ENCODE data around the gene ADARB2.
"Not testable (repeated sequence)": the region's sequence is repeated elsewhere in the genome, so short reads cannot be mapped to it uniquely, and the experiment has no call there.

The ADARB2 gene

GRCh38 chr10:1539216-1539615, 198.1 kb downstream of the ADARB2 start:
- no peak overlapping the region for H3K4me2 ChIP-seq

GRCh38 chr10:1538531-1539061, 198.7 kb downstream of the ADARB2 start:
- no peak overlapping the region for H3K4me3 ChIP-seq (IDR thresholded peaks at IDR 0.05; ENCODE audit: insufficient read depth, low read depth, low read length)
- H4K20me1 ChIP-seq (ENCODE audit: insufficient read depth), result no peaks in the 10 kb centered on the region
- no peak overlapping the region for H2AFZ ChIP-seq (ENCODE audit: low read depth)
- H3K27me3 ChIP-seq (ENCODE audit: insufficient read depth, low read depth), result no peaks in the 10 kb centered on the region
- no peak overlapping the region for H3K9ac ChIP-seq
- H3K36me3 ChIP-seq (ENCODE audit: insufficient read depth), result no peaks in the 10 kb centered on the region
- no peak overlapping the region for H3K27ac ChIP-seq
- no peaks in the 10 kb centered on the region for H3K79me2 ChIP-seq (ENCODE audit: insufficient read depth, low read depth)
- H3K4me1 ChIP-seq (ENCODE audit: low read depth, poor library complexity, severe bottlenecking), result no peaks in the 10 kb centered on the region
- no peak for TF ChIP-seq CTCF (conservative IDR thresholded peaks at IDR 0.05; ENCODE audit: low read depth, low read length)
- H3K4me2 ChIP-seq, result no peak overlapping the region

More at GRCh38 chr10:1539216-1539615, 198.1 kb downstream of the ADARB2 start:
- no peaks in the 10 kb centered on the region for H3K36me3 ChIP-seq (ENCODE audit: insufficient read depth)
- no peak overlapping the region for H2AFZ ChIP-seq (ENCODE audit: low read depth)
- no peaks in the 10 kb centered on the region for H4K20me1 ChIP-seq (ENCODE audit: insufficient read depth)
- no peak overlapping the region for H3K4me3 ChIP-seq (IDR thresholded peaks at IDR 0.05; ENCODE audit: insufficient read depth, low read depth, low read length)
- no peaks in the 10 kb centered on the region for H3K4me1 ChIP-seq (ENCODE audit: low read depth, poor library complexity, severe bottlenecking)
- no peaks in the 10 kb centered on the region for H3K79me2 ChIP-seq (ENCODE audit: insufficient read depth, low read depth)
- H3K27me3 ChIP-seq (ENCODE audit: insufficient read depth, low read depth), result no peaks in the 10 kb centered on the region
- H3K27ac ChIP-seq, result no peak overlapping the region
- no peak overlapping the region for H3K9ac ChIP-seq
- no peak for TF ChIP-seq CTCF (conservative IDR thresholded peaks at IDR 0.05; ENCODE audit: low read depth, low read length)

- no peaks in the 10 kb centered on the region for H4K20me1 ChIP-seq (ENCODE audit: insufficient read depth)
These were observed 199.2 kb downstream of the ADARB2 start for GRCh38 chr10:1538121-1538520.

GRCh38 chr10:1537449-1537848, 199.9 kb downstream of the ADARB2 start:
- not testable (repeated sequence) for H3K4me3 ChIP-seq (IDR thresholded peaks at IDR 0.05; ENCODE audit: insufficient read depth, low read depth, low read length); H3K27ac ChIP-seq; H3K36me3 ChIP-seq (ENCODE audit: insufficient read depth); H3K4me2 ChIP-seq; H3K9ac ChIP-seq; H4K20me1 ChIP-seq (ENCODE audit: insufficient read depth); H2AFZ ChIP-seq (ENCODE audit: low read depth); H3K4me1 ChIP-seq (ENCODE audit: low read depth, poor library complexity, severe bottlenecking); H3K27me3 ChIP-seq (ENCODE audit: insufficient read depth, low read depth); H3K79me2 ChIP-seq (ENCODE audit: insufficient read depth, low read depth)

More at GRCh38 chr10:1538121-1538520, 199.2 kb downstream of the ADARB2 start:
- TF ChIP-seq CTCF (conservative IDR thresholded peaks at IDR 0.05; ENCODE audit: low read depth, low read length), result no peak
- Histone ChIP-seq H3K4me1 (ENCODE audit: low read depth, poor library complexity, severe bottlenecking) (no peaks in the 10 kb centered on the region), H3K79me2 (ENCODE audit: insufficient read depth, low read depth) (no peaks in the 10 kb centered on the region), H3K27ac (no peak overlapping the region), H3K27me3 (ENCODE audit: insufficient read depth, low read depth) (no peaks in the 10 kb centered on the region), H3K4me3 (IDR thresholded peaks at IDR 0.05; ENCODE audit: insufficient read depth, low read depth, low read length) (no peak overlapping the region), H3K36me3 (ENCODE audit: insufficient read depth) (no peaks in the 10 kb centered on the region), H2AFZ (ENCODE audit: low read depth) (no peak overlapping the region), H3K4me2 (no peak overlapping the region), H3K9ac (no peak overlapping the region)

- Histone ChIP-seq H3K4me1 (ENCODE audit: low read depth, poor library complexity, severe bottlenecking) (no peaks in the 10 kb centered on the region), H3K27ac (no peak overlapping the region), H3K4me2 (no peak overlapping the region), H4K20me1 (ENCODE audit: insufficient read depth) (no peaks in the 10 kb centered on the region), H3K4me3 (IDR thresholded peaks at IDR 0.05; ENCODE audit: insufficient read depth, low read depth, low read length) (no peak overlapping the region), H3K36me3 (ENCODE audit: insufficient read depth) (no peaks in the 10 kb centered on the region), H3K79me2 (ENCODE audit: insufficient read depth, low read depth) (no peaks in the 10 kb centered on the region), H3K9ac (no peak overlapping the region), H2AFZ (ENCODE audit: low read depth) (no peak overlapping the region), H3K27me3 (ENCODE audit: insufficient read depth, low read depth) (no peaks in the 10 kb centered on the region)
- no peak for TF ChIP-seq CTCF (conservative IDR thresholded peaks at IDR 0.05; ENCODE audit: low read depth, low read length)
These were observed 201.0 kb downstream of the ADARB2 start for GRCh38 chr10:1536341-1536740.
